Lung microvascular endothelial cell (primary cell): Measurements from ENCODE around the gene LEFTY2. TPM values are rescaled to one million over a fixed set of nuclear protein-coding genes. Genes with fewer than 3 reads are reported as not detected.
"Not testable (repeated sequence)": the region's sequence is repeated elsewhere in the genome, so short reads cannot be mapped to it uniquely, and the experiment has no call there.

Source experiments
- DNase-seq, 2 donors: peaks; one replicate each; pipeline versions ENCODE4 v3.0.0 to v3.0.0-alpha.2; 2010; ENCODE audit warnings: low read depth in 2 of 2
- total RNA-seq: library from RNA; depleted of rRNA; stranded (reverse); fragments of >200 nt; gene quantifications from 2 replicates; pipeline ENCODE4 v1.2.1, GENCODE V29; 2014

The LEFTY2 gene
- total RNA-seq, 1 donor from 2014 or later = not detected

GRCh38 chr1:225953315-225953714 lies 12.3 kb upstream of the LEFTY2 start:
- DNase-seq = no peak

- no peak for DNase-seq
Measured at GRCh38 chr1:225950905-225951497, 10.0 kb upstream of the LEFTY2 start.

- no peak for DNase-seq
Measured at GRCh38 chr1:225949041-225949440, 8.0 kb upstream of the LEFTY2 start.

GRCh38 chr1:225946803-225947202 lies 5.8 kb upstream of the LEFTY2 start:
- DNase-seq = no peak

- no peak for DNase-seq
Measured at GRCh38 chr1:225946082-225946620, 5.1 kb upstream of the LEFTY2 start.

GRCh38 chr1:225945564-225945963 lies 4.5 kb upstream of the LEFTY2 start:
- DNase-seq = no peak

GRCh38 chr1:225944951-225945350 lies 3.9 kb upstream of the LEFTY2 start:
- no peak for DNase-seq

GRCh38 chr1:225944387-225944786 lies 3.4 kb upstream of the LEFTY2 start:
- DNase-seq = no peak

- no peak for DNase-seq
Measured at GRCh38 chr1:225943582-225943981, 2.6 kb upstream of the LEFTY2 start.

GRCh38 chr1:225942574-225942973 lies 1.6 kb upstream of the LEFTY2 start:
- DNase-seq = peak; percentile 70 to 93

- no peak for DNase-seq
Measured at GRCh38 chr1:225941942-225942222, 862 bp upstream of the LEFTY2 start.

GRCh38 chr1:225940385-225941151 lies 452 bp downstream of the LEFTY2 start:
- DNase-seq = no peak

GRCh38 chr1:225939939-225940310 lies 1.1 kb downstream of the LEFTY2 start:
- DNase-seq = not testable (repeated sequence)

GRCh38 chr1:225939097-225939938 lies 1.7 kb downstream of the LEFTY2 start:
- not testable (repeated sequence) for DNase-seq

GRCh38 chr1:225937048-225937968 lies 3.7 kb downstream of the LEFTY2 start:
- DNase-seq = no peak

- DNase-seq = no peak
Measured at GRCh38 chr1:225936523-225936922, 4.5 kb downstream of the LEFTY2 start.

- not testable (repeated sequence) for DNase-seq
Measured at GRCh38 chr1:225936086-225936485, 4.9 kb downstream of the LEFTY2 start.

- no peak for DNase-seq
Measured at GRCh38 chr1:225934711-225935110, 6.3 kb downstream of the LEFTY2 start.

GRCh38 chr1:225933072-225933471 lies 7.9 kb downstream of the LEFTY2 start:
- DNase-seq = peak in 1 of 2 donors; percentile 37

GRCh38 chr1:225931270-225932136 lies 9.5 kb downstream of the LEFTY2 start:
- no peak for DNase-seq
